NCI-H2081 (cell line): ENCODE measurements around the gene TMEM266.
"Not testable (repeated sequence)": the region's sequence is repeated elsewhere in the genome, so short reads cannot be mapped to it uniquely, and the experiment has no call there.

ENCODE experiments used
- DNase-seq, 2 experiments: peaks; one replicate each; lab custom pipeline; 2025; lab: John Stamatoyannopoulos, UW

TMEM266 gene

GRCh38 chr15:76059320-76060117 is at the start of gene TMEM266:
Gene TMEM266 (plus strand): TSS chr15:76059985. CDS start chr15:76134264, 74,279 bp downstream.
- peak; percentile 49 to 63 for DNase-seq

DNA sequence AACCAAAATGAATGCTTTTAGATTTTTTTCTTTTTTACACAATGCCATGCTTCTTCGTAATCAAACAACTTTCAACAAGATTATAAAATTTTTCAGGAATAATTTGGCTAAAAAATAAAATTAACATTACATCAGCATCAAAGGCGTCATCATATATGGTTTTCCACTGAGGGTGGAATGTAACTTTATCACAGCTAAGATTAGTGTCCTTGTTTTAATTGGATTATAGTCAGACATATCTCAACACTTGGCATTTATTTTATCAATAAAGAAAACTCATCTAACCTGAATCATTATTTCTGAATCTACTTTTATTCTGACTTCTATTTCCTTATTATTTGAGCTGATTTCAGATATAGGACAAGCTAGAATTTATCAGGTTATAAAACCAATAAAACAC is 49.2 kb upstream of the TMEM266 start:
- DNase-seq: no peak

GRCh38 chr15:76011627-76012551 is 47.9 kb upstream of the TMEM266 start, which contains the start of gene NRG4:
Gene NRG4 (minus strand): TSS chr15:76012424. CDS start chr15:76011230, 1,194 bp downstream.
- DNase-seq: no peak

GRCh38 chr15:76013470-76013869 is 46.3 kb upstream of the TMEM266 start:
- DNase-seq: not testable (repeated sequence)

- DNase-seq: no peak
Measured at GRCh38 chr15:76024021-76024768, 35.6 kb upstream of the TMEM266 start.

DNA sequence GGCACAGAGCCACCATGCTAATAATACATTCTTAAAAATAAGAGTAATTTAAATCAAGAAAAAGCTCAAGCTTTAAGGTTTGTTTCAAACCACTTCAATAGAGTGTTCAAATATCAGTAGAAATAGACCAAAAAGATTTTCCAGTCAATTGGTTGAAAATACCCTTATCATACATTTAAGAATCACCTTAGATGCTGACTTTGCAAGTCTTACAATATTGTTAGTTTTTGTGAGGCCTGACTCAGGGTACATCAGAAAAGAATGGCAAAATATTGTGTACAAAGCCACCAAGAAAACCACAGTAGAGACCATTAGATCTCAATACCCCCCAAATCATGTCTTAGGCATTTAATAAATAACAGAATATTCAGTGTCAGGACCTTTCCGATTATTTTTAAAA is 27.7 kb upstream of the TMEM266 start:
- no peak for DNase-seq

- no peak for DNase-seq
Measured at GRCh38 chr15:76033438-76033837, 26.3 kb upstream of the TMEM266 start.

- no peak for DNase-seq
Measured at GRCh38 chr15:76034111-76034510, 25.7 kb upstream of the TMEM266 start.

GRCh38 chr15:76035593-76035992 is 24.2 kb upstream of the TMEM266 start:
- no peak for DNase-seq

DNA sequence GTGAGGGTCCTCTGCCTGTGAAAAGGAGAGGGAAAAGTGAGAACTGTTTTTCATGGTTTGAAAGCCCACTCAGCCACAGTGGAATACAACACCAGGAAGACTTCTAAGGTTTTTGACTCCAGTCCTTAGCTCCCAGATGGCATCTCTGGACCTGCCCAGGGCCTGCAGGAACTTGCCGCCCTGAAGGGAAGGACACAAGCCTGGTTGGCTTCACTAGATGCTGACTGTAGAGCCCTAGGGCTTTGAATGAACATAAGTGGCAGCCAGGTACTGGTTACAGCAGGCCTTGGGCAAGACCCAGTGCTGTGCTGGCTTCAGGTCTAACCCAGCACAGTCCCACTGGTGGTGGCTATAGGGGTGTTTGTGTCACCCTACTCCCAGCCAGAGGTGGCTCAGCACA is 21.3 kb upstream of the TMEM266 start:
- DNase-seq: no peak

DNA sequence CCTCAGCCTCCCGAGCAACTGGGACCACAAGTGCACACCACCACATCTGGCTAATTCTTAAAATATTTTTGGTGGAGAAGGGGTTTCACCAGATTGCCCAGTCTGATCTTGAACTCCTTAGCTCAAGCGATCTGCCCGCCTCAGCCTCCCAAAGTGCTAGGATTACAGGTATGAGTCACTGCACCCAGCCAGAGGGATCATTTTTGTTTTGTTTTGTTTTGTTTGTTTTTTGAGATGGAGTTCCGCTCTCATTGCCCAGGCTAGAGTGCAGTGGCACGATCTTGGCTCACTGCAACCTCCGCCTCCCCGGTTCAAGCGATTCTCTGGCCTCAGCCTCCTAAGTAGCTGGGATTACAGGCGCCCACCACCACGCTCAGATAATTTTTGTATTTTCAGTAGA is 5.6 kb upstream of the TMEM266 start:
- DNase-seq: not testable (repeated sequence)

DNA sequence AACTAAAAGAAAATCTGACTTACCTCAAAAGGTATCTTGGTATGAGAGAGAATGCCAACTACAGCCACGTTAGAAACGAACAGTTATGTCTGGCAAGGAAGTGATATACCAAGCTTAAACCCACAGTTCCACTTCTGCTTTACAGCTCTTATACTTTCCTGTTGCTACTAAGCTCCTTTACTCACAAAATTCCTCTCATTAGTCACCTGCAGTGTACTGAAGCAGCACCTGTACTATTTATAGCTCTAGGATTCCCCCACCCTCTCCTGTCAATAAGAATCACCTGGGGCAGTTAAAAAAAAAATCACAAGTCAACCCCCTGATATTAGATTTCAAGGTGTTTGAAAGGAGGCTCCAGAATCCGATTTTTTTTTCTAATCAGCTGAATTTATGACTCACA is 2.9 kb upstream of the TMEM266 start:
- DNase-seq: no peak

GRCh38 chr15:76057332-76058000 is 2.3 kb upstream of the TMEM266 start:
- DNase-seq: peak; percentile 20 to 41

GRCh38 chr15:76058714-76059319 is 968 bp upstream of the TMEM266 start:
- peak; percentile 2 to 16 for DNase-seq

GRCh38 chr15:76060118-76060989 is 569 bp downstream of the TMEM266 start:
- DNase-seq: no peak

- no peak for DNase-seq
Measured at GRCh38 chr15:76061700-76062099, 1.9 kb downstream of the TMEM266 start.

DNA sequence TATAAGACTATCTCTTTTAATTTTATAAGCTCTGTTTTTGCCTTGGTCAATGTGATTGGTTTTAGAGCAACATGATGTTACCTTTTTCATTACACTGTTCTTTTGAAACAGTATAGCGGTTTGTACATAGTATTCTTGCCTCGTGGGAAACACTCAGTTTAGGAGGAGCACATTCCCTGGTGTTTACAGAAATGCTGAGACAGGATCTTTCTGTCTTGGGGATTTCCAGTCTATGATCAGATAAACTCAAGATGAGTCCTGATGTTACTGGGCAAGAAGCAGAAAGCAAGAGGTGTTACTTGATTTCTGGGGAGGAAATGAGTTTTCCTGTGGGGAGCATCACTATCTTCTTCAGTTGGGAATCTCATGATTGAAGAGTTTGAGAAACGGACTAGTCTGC is 2.5 kb downstream of the TMEM266 start:
- DNase-seq: no peak

GRCh38 chr15:76064375-76064774 is 4.6 kb downstream of the TMEM266 start:
- DNase-seq: no peak

- no peak for DNase-seq
Measured at GRCh38 chr15:76065245-76065644, 5.5 kb downstream of the TMEM266 start.

- DNase-seq: no peak
Measured at GRCh38 chr15:76065793-76066192, 6.0 kb downstream of the TMEM266 start.
